Glutamatergic neuron (in vitro differentiated cells): ENCODE measurements around the gene HMCN1. TPM values are rescaled to one million over a fixed set of nuclear protein-coding genes. Genes with fewer than 3 reads are reported as not detected.

Source experiments
- DNase-seq: peaks from one replicate; pipeline ENCODE4 v3.0.0; 2022
- H3K27ac Mint-ChIP-seq: one replicate; pipeline ENCODE4 v1.8.0; 2020; ENCODE audit warnings: mild to moderate bottlenecking, mixed read lengths, inconsistent platforms; ENCODE audit not compliant: unreplicated experiment
- H3K27me3 Mint-ChIP-seq: one replicate; pipeline ENCODE4 v1.8.0; 2020; ENCODE audit warnings: mild to moderate bottlenecking, moderate library complexity, mixed read lengths, inconsistent platforms; ENCODE audit not compliant: unreplicated experiment
- H3K36me3 Mint-ChIP-seq: one replicate; pipeline ENCODE4 v1.8.0; 2020; ENCODE audit warnings: mild to moderate bottlenecking, mixed read lengths, inconsistent platforms; ENCODE audit not compliant: unreplicated experiment
- H3K4me1 Mint-ChIP-seq: one replicate; pipeline ENCODE4 v1.8.0; 2020; ENCODE audit warnings: mild to moderate bottlenecking, low read depth, mixed read lengths, inconsistent platforms; ENCODE audit not compliant: unreplicated experiment
- H3K4me3 Mint-ChIP-seq: one replicate; pipeline ENCODE4 v1.8.0; 2020; ENCODE audit warnings: mild to moderate bottlenecking, mixed read lengths, inconsistent platforms; ENCODE audit not compliant: unreplicated experiment
- H3K9me3 Mint-ChIP-seq: one replicate; pipeline ENCODE4 v1.8.0; 2020; ENCODE audit warnings: mild to moderate bottlenecking, moderate library complexity, mixed read lengths, inconsistent platforms; ENCODE audit not compliant: unreplicated experiment
- CTCF ChIP-seq: fragments of 200-600 bp; sonication (generic); IDR thresholded peaks from one replicate; pipeline ENCODE4 v1.5.0; 2021; ENCODE audit not compliant: partially characterized antibody, unreplicated experiment
- total RNA-seq: library from RNA; stranded (reverse); fragmentation: NEBNext Ultra II Directional; extraction: Animal tissue kit (Norgen Biotek cat#: 25700); gene quantifications from one replicate; pipeline ENCODE4 v1.2.1, GENCODE V29; 2021; ENCODE audit not compliant: unreplicated experiment

Gene HMCN1
- total RNA-seq, 1 donor from 2014 or later: 0.93 TPM

- Mint-ChIP-seq H3K27me3 (no peaks in the 10 kb centered on the region), H3K27ac (no peak overlapping the region), H3K36me3 (no peaks in the 10 kb centered on the region), H3K4me3 (no peak overlapping the region), H3K9me3 (no peaks in the 10 kb centered on the region), H3K4me1 (peaks cover 9% of the 10 kb centered on the region)
- DNase-seq: no peak
- TF ChIP-seq CTCF: no peak
Measured at GRCh38 chr1:186091222-186091720, 357.1 kb downstream of the HMCN1 start.

- Mint-ChIP-seq H3K36me3 (no peaks in the 10 kb centered on the region), H3K27ac (peak overlapping the region; percentile 20), H3K4me1 (peaks cover 9% of the 10 kb centered on the region)
Measured at GRCh38 chr1:186093437-186093836, 359.2 kb downstream of the HMCN1 start.

GRCh38 chr1:186094172-186094571 is 360.0 kb downstream of the HMCN1 start:
- Mint-ChIP-seq H3K36me3 (no peaks in the 10 kb centered on the region), H3K4me3 (no peak overlapping the region), H3K9me3 (peaks cover 2% of the 10 kb centered on the region), H3K27me3 (no peaks in the 10 kb centered on the region), H3K27ac (no peak overlapping the region), H3K4me1 (peaks cover 9% of the 10 kb centered on the region)
- no peak for TF ChIP-seq CTCF
- no peak for DNase-seq

More at GRCh38 chr1:186093437-186093836, 359.2 kb downstream of the HMCN1 start:
- no peak for DNase-seq
- H3K27me3 Mint-ChIP-seq: no peaks in the 10 kb centered on the region
- TF ChIP-seq CTCF: no peak
- H3K4me3 Mint-ChIP-seq: peak overlapping the region; percentile 66
- H3K9me3 Mint-ChIP-seq: no peaks in the 10 kb centered on the region

GRCh38 chr1:186099336-186100104 is 365.3 kb downstream of the HMCN1 start:
- no peak for DNase-seq
- peaks cover 2% of the 10 kb centered on the region for H3K9me3 Mint-ChIP-seq
- no peak overlapping the region for H3K4me3 Mint-ChIP-seq
- H3K27me3 Mint-ChIP-seq: no peaks in the 10 kb centered on the region
- TF ChIP-seq CTCF: no peak
- no peaks in the 10 kb centered on the region for H3K36me3 Mint-ChIP-seq
- no peaks in the 10 kb centered on the region for H3K4me1 Mint-ChIP-seq
- H3K27ac Mint-ChIP-seq: no peak overlapping the region

GRCh38 chr1:186102107-186102506 is 367.9 kb downstream of the HMCN1 start:
- peaks cover 2% of the 10 kb centered on the region for H3K9me3 Mint-ChIP-seq
- no peak overlapping the region for H3K4me3 Mint-ChIP-seq
- H3K27me3 Mint-ChIP-seq: no peaks in the 10 kb centered on the region
- no peak for TF ChIP-seq CTCF
- H3K4me1 Mint-ChIP-seq: no peaks in the 10 kb centered on the region
- H3K36me3 Mint-ChIP-seq: no peaks in the 10 kb centered on the region
- DNase-seq: no peak
- no peak overlapping the region for H3K27ac Mint-ChIP-seq
